ENCODE results near the gene TMED6. TPM values are rescaled to one million over a fixed set of nuclear protein-coding genes. Genes with fewer than 3 reads are reported as not detected.

TMED6 gene
- total RNA-seq, 1 experiment from 2014 or later = 0.72 TPM

DNA sequence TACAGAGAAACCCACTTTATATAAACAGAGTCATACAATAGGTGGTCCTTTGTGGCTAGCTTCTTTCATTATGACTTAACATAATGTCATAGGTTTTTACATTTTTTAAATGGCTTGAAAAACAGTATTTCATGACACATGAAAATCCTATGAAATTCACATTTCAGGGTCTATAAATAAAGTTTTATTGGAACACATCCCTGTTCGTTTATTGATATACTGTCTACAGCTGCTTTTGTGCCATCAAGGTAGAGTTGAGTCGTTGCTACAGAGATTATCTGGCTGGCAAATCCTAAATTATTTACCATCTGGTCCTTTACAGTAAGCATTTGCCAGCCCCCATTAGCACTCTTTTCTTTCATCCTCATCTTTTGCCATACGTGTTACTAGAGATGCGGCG, 38.1 kb downstream of the TMED6 start (continued):
- TF ChIP-seq GTF2I (CRISPR knock-in tag; conservative IDR thresholded peaks at IDR 0.05) (no peak), ZNF317 (CRISPR knock-in tag; IDR thresholded peaks at IDR 0.05; ENCODE audit: borderline replicate concordance, low read depth) (no peak), TEAD4 (CRISPR knock-in tag; IDR thresholded peaks at IDR 0.05) (no peak), USF2 (CRISPR knock-in tag; IDR thresholded peaks at IDR 0.05) (no peak), JUN (CRISPR knock-in tag; IDR thresholded peaks at IDR 0.05) (no peak), ELF4 (CRISPR knock-in tag; IDR thresholded peaks at IDR 0.05; ENCODE audit: low read depth) (no peak), ESRRA (CRISPR knock-in tag; IDR thresholded peaks at IDR 0.05; ENCODE audit: borderline replicate concordance) (no peak)

DNA sequence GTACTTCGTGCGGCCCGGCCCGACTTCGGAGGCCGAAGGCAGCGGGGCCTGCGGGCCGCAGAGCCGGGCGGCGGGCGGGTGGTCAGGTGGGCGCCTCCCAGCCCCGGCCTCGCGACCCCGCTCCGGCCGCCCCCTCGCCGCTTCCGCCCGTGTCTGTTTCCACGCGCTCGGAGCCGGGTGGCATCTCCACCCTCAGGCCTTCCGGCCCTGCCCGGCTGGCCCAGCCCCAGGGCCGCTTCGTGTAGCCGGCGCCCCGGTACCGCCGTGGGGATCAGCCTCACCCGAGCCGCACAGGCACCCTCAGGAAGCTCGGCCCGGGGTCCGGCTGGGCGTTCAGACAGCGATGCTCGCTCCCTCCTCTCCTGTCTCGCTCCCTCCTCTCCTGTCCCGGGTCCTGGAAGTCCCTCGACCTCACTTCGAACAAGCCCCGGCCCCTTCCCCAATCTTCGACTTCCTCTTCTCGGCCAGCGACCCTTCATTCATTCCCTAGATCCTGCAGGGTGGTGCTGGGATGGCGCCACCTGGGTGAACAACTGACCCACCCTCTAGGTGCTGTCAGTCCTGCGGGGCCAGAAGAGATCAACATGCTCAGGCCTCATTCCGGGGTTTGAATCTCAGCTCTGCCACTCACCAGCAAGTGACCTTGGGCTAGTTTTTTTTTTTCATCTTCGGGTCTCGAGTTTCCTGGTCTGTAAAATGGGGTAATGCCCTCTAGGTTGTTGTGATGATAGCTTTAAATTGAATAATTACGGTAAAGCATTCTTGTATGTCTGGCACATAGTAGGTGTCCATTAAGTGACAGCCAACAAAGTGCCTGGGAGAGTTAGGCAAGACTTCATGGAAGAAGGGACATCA, 39.8 kb downstream of the TMED6 start:
- Mint-ChIP-seq H3K4me3 (peak overlapping the region; percentile 96), H3K27me3 (ENCODE audit: low read depth) (no peaks in the 10 kb centered on the region), H3K36me3 (peaks cover 11% of the 10 kb centered on the region; the same call in 1 of the 2 replicates), H3K27ac (peak overlapping the region; percentile 78), H3K4me1 (peaks cover 9% of the 10 kb centered on the region), H3K9me3 (no peaks in the 10 kb centered on the region)
- DNase-seq (ENCODE audit: low spot score) (peak; percentile 44), ATAC-seq (peak; percentile 43)
- POLR2A ChIA-PET = no interaction called here
- CTCF ChIA-PET = interaction anchor here (1.1 to 2.2 kb wide), 3 partner anchors 12 to 162 kb away, joined by 3 to 7 read pairs (median 6); no protein-coding TSS in a partner anchor
- TF ChIP-seq GABPB1 (CRISPR knock-in tag; IDR thresholded peaks at IDR 0.05) (0 out of 2 replicates have a peak, but pooled peaks have one; percentile 5), ARID4B (CRISPR knock-in tag; IDR thresholded peaks at IDR 0.05; ENCODE audit: borderline replicate concordance) (peak; percentile 78; the same call in 1 of the 2 replicates), CDX4 (CRISPR knock-in tag; IDR thresholded peaks at IDR 0.05; ENCODE audit: borderline replicate concordance) (no peak), ATF1 (CRISPR knock-in tag; IDR thresholded peaks at IDR 0.05) (no peak), ZNF425 (CRISPR knock-in tag; conservative IDR thresholded peaks at IDR 0.05) (no peak), ATF3 (CRISPR knock-in tag; conservative IDR thresholded peaks at IDR 0.05) (no peak), ZNF219 (CRISPR knock-in tag; IDR thresholded peaks at IDR 0.05; ENCODE audit: borderline replicate concordance) (no peak; the same call in 1 of the 2 replicates), FOXP4 (CRISPR knock-in tag; IDR thresholded peaks at IDR 0.05) (peak; percentile 2; the same call in 1 of the 2 replicates), MXD4 (CRISPR knock-in tag; IDR thresholded peaks at IDR 0.05; ENCODE audit: borderline replicate concordance) (no peak), ZNF671 (CRISPR knock-in tag; IDR thresholded peaks at IDR 0.05) (no peak), GRHL2 (CRISPR knock-in tag; IDR thresholded peaks at IDR 0.05; ENCODE audit: insufficient replicate concordance, severe bottlenecking) (no peak), GTF2I (CRISPR knock-in tag; conservative IDR thresholded peaks at IDR 0.05) (no peak), ZNF138 (CRISPR knock-in tag; conservative IDR thresholded peaks at IDR 0.05) (no peak), USF2 (CRISPR knock-in tag; IDR thresholded peaks at IDR 0.05) (0 out of 2 replicates have a peak, but pooled peaks have one; percentile 33), NFYB (CRISPR knock-in tag; conservative IDR thresholded peaks at IDR 0.05; ENCODE audit: low read depth) (no peak), TP53 (CRISPR knock-in tag; IDR thresholded peaks at IDR 0.05) (peak; percentile 74; the same call in 1 of the 2 replicates)
- TF ChIP-seq, protein P1, sequence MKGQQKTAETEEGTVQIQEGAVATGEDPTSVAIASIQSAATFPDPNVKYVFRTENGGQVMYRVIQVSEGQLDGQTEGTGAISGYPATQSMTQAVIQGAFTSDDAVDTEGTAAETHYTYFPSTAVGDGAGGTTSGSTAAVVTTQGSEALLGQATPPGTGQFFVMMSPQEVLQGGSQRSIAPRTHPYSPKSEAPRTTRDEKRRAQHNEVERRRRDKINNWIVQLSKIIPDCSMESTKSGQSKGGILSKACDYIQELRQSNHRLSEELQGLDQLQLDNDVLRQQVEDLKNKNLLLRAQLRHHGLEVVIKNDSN (CRISPR knock-in tag; IDR thresholded peaks at IDR 0.05) = no peak

Measured in WTC11 (cell line).